ENCODE measurements around the gene PDE1C.

The PDE1C gene

GRCh38 chr7:32074787-32075585 is 4.8 kb upstream of the PDE1C start:
- no peak for DNase-seq

GRCh38 chr7:32073533-32073932 is 3.3 kb upstream of the PDE1C start:
- no peak for DNase-seq

GRCh38 chr7:32072397-32072796 is 2.2 kb upstream of the PDE1C start:
- no peak for DNase-seq

- no peak for DNase-seq
Observed at GRCh38 chr7:32071466-32072091, 1.4 kb upstream of the PDE1C start.

GRCh38 chr7:32070051-32070405 is 179 bp downstream of the PDE1C start:
- DNase-seq: no peak

- DNase-seq: no peak
Observed at GRCh38 chr7:32069116-32069650, 1.0 kb downstream of the PDE1C start.

GRCh38 chr7:32068411-32069101 is 1.7 kb downstream of the PDE1C start:
- no peak for DNase-seq

- no peak for DNase-seq
Observed at GRCh38 chr7:32066441-32066840, 3.8 kb downstream of the PDE1C start.

- no peak for DNase-seq
Observed at GRCh38 chr7:32063614-32064013, 6.6 kb downstream of the PDE1C start.

GRCh38 chr7:32062150-32062549 is 8.1 kb downstream of the PDE1C start:
- DNase-seq: peak; percentile 50

- no peak for DNase-seq
Observed at GRCh38 chr7:32061346-32061745, 8.9 kb downstream of the PDE1C start.

GRCh38 chr7:32059289-32060011 is 10.8 kb downstream of the PDE1C start:
- no peak for DNase-seq

- DNase-seq: no peak
Observed at GRCh38 chr7:32058002-32058401, 12.2 kb downstream of the PDE1C start.

GRCh38 chr7:32056767-32057166 is 13.4 kb downstream of the PDE1C start:
- DNase-seq: no peak

GRCh38 chr7:32053204-32053603 is 17.0 kb downstream of the PDE1C start:
- no peak for DNase-seq

- DNase-seq: no peak
Observed at GRCh38 chr7:32051128-32051527, 19.1 kb downstream of the PDE1C start.

GRCh38 chr7:32049599-32049998 is 20.6 kb downstream of the PDE1C start:
- DNase-seq: no peak

GRCh38 chr7:32048970-32049491 is 21.2 kb downstream of the PDE1C start:
- DNase-seq: no peak

- DNase-seq: no peak
Observed at GRCh38 chr7:32047801-32048200, 22.4 kb downstream of the PDE1C start.

- no peak for DNase-seq
Observed at GRCh38 chr7:32047075-32047474, 23.1 kb downstream of the PDE1C start.

- no peak for DNase-seq
Observed at GRCh38 chr7:32045228-32045627, 25.0 kb downstream of the PDE1C start.

- DNase-seq: no peak
Observed at GRCh38 chr7:32044739-32045138, 25.5 kb downstream of the PDE1C start.

- DNase-seq: peak; percentile 83
Observed at GRCh38 chr7:32043688-32044087, 26.5 kb downstream of the PDE1C start.

All from NCI-H226 (cell line).